Renal cortex interstitium (tissue), 11 donors: ENCODE measurements around the gene DSCAML1. TPM values are rescaled to one million over a fixed set of nuclear protein-coding genes. Genes with fewer than 3 reads are reported as not detected.

ENCODE experiments used
- DNase-seq, 11 donors: peaks; one replicate each; pipeline ENCODE4 v3.0.0-alpha.2; 2013; ENCODE audit warnings: low read depth in 9 of 11, low spot score in 4 of 11; ENCODE audit errors: extremely low read depth in 1 of 11
- polyA plus RNA-seq, 3 donors: library from polyadenylated mRNA; unstranded; fragments of 120-200 nt; gene quantifications; one replicate each; pipeline ENCODE4 v1.2.1, GENCODE V29; 2013; ENCODE audit not compliant: insufficient read length in 3 of 3

DSCAML1 gene
- polyA plus RNA-seq, 3 donors, result 2.7 to 4.4 (median 3.0) TPM

DNA sequence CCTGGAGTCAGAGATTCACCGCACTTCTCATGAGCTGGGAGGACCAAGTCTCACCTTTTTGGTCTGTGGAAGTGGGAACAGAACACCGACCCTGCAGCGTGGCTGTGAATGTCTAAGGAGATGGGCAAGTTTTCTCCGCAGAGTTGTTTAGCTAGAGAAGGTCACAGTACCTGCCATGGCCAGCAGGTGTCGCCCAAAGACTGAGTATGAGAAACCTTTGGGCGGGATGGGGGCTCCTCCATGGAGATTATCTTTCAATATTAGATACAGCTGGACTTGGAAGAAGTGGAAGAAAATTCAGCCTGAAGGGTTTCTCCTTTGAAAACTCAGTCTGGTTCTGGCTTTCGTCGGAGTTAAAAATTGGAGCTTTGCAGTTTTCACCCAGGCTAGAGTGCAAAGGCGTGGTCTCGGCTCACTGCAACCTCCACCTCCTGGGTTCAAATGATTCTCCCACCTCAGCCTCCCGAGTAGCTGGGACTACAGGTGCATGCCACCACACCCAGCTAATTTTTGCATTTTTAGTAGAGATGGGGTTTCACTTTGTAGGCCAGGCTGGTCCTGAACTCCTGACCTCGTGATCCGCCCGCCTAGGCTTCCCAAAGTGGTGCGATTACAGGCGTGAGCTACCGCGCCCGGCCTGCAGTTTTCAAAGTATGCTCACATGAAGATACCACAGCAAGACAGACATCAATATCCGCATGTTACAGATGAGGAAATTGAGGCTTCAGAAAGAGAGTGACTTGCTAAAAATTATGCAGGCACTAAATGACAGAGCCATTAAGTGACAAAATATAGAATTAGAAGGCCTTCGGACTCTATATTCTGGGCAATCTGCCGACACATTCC lies 10.7 kb upstream of the DSCAML1 start:
- DNase-seq, result peak in 2 of 11 donors; percentile 63 to 78

- no peak for DNase-seq
Observed at GRCh38 chr11:117806846-117807245, 9.8 kb upstream of the DSCAML1 start.

DNA sequence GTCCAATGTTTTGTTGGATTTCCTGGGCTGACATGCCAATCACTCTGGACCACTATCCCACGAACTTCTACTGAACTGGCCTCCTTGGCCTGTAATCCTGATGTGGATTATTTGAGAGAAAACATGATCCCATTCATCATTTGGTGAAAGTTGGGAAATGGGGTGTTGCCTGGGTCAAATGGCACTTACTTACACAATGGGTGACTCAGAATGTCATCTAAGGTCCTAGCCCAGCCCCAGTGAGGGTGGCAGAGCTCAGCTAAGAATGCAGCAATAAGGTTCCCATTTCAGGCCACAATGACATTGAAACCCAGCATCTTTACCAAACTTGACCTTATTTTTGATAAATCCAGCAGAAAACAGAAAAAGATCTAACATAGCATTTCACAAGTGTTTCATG lies 8.0 kb upstream of the DSCAML1 start:
- DNase-seq, result no peak

DNA sequence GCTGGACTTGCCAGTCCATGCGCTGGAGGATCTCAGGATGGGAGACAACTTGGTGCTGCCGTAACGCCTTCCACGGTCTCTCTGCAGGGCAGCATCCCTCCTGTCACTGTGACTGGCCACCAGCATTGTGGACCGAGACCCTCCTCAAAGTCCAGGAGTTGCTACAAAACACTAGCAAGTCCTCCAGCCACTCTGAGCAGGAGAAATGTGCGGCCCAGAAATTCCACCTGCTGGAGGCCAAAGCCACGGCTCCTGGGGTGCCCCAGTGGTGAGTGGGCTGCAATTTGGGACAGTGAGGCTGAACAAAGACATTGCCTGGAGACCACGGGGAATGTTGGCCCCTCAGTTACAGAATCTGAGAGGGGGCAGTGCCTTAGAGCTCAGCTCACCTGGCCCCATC lies 6.9 kb upstream of the DSCAML1 start:
- no peak for DNase-seq

- DNase-seq, result no peak
Observed at GRCh38 chr11:117799634-117800033, 2.6 kb upstream of the DSCAML1 start.

GRCh38 chr11:117796456-117796871 lies 552 bp downstream of the DSCAML1 start:
- DNase-seq, result no peak

GRCh38 chr11:117795638-117796455 lies 1.2 kb downstream of the DSCAML1 start:
- DNase-seq, result no peak

DNA sequence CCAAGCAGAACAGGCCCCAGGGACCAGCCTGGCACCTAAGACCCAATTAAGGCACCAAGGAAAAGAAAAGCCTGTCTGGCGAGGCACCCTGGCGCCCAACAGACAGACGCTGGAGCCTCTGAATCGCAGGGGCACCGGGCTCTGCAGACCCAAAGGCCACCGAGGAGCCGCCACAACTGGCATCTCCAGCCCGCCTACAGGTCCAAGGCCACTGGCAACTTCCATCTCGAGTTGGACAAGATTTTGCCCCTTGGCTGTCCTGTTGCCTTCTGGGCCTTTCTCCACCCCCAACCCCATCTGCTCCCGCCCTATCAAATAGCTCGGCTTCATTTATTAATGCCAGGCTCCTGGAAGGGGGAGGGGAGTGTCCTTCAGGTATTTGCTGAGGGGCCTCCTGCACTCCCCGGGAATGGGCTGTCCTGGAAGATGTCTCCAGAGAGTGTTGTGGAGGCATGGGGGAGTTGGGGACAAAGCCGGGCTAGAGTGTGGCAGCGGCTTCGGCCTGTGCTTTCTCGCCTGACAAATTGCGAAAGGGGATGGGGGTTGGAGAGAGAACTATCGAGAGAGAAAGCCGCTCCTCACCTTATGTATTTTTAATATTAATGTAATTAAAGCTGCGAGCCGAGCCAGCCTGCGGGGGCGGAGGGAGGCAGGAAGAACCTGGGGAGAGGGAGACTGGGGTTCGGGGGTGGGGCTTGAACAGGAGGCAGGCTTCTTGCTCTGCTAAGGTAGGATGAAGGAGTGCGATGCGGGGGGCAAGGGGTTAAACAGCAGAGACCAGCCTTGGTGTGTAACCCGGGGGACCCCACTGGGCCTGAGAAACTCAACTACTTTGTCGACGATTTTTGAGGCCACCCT lies 2.0 kb downstream of the DSCAML1 start:
- no peak for DNase-seq

DNA sequence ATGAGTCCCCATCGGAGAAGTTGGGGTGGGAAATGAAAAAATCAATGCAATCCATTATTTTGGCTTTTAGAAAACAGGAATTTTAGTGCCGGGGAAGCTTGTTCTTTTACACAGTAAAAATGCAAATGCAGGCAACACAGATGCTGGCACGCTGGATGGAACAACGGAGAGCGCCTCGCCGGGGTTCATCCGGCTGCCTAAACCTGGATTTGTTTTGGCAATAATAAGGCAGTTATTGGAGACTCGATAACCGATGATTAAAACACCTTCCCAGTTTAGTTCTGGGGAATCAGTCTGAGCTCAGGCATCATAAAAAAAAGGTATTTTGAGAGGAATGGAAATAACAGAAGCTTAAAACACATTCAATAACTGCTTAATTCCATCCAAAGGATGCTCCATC lies 2.9 kb downstream of the DSCAML1 start:
- DNase-seq, result no peak

DNA sequence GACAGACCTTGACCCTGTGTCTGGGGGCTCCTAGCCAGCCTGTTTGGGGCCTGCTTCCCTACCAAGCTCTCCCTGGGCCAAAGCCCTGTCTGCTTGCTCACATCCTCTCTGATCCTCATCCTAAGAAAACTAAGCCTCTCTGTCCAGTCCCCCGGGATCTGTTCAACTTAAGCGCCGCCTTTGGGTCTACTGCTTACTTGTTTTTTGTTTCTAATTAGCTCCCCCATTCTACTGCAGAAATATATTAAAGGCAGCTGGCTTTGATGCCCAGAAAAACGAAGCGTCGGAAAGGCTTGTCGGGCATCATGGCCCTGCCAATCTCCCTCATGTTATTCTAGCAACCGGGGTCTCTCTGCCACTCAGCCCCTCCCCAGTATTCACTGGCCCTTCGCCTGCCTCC lies 3.4 kb downstream of the DSCAML1 start:
- no peak for DNase-seq

GRCh38 chr11:117792992-117793391 lies 4.0 kb downstream of the DSCAML1 start:
- DNase-seq, result no peak

GRCh38 chr11:117792241-117792640 lies 4.8 kb downstream of the DSCAML1 start:
- DNase-seq, result no peak

GRCh38 chr11:117790279-117790678 lies 6.7 kb downstream of the DSCAML1 start:
- DNase-seq, result no peak

DNA sequence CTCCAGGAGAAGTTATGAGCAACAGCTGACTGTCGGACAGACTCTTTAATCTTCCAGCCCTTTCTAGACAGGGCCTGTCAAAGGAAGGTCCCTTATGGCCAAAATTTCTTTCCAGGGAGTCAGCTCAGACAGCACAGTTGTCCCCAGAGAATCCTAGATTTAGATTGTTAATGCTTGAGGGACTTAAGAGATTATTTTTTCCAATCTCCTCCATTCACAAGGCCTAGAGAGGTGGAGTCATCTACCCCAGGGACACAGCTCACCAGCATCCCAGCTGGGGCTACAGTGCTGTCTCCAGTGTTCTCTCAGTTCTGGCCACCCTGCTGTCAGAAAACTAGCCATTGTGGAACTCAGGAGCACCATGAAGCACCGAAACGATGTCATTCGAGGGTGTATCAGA lies 7.8 kb downstream of the DSCAML1 start:
- DNase-seq, result no peak

DNA sequence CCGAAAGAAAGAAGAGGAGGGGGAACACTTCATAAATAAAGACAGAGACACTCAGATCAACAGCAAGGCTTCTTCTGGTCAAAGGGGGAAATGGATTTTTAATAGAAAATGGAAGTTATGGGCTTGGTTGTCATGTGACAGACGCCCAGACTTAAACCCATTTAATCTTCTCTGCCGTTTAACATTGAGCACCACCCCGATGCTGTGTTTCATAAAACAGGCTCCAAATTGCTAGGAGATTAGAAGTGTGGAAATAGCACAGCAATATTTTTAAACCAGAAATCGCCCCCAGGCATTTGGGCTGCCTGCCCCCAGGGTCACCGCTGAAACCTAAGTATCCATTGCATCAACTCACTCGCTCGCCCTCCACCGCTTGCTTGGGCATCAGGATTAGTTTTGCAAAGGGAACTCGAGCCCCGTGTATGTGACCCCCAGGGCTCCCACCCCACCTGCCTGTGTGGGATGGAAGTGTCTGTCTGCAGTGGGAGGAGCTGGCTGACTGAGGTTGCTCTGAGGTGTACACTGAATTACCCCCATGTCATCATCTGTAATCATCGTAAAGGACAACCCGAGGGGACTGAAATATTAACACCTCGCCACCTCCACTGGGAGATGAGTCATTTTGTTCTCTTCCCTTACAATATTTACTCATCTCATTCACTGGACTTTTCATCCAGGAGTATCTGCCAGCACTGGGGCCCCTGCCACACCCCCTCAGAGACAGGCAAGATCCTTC lies 10.7 kb downstream of the DSCAML1 start:
- DNase-seq, result no peak

- no peak for DNase-seq
Observed at GRCh38 chr11:117782101-117782500, 14.9 kb downstream of the DSCAML1 start.

- DNase-seq, result no peak
Observed at GRCh38 chr11:117781627-117782026, 15.4 kb downstream of the DSCAML1 start.

- no peak for DNase-seq
Observed at GRCh38 chr11:117780456-117780855, 16.6 kb downstream of the DSCAML1 start.

DNA sequence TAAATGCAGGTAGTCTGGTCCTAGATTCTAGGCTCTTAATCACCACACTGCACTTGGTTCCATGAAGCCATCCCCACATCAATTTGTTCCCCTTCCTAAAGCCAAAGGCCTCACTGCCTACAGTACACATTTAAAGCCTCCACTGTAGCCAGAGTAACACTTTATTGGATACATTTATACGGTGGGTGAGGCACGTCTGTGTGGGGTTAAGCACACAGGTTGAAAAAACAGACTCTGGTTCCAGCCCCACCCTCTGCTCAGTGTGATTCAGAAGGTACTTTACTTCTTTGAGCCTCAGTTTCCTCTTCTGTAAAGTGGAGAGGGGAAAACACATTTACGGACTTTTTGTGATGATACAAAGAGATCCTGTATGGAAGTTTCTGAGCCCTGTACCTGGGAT lies 22.5 kb downstream of the DSCAML1 start:
- no peak for DNase-seq
